Heart left ventricle (tissue), 13 donors: Measurements from ENCODE around the gene SEPTIN11.

Source experiments
- POLR2A ChIP-seq, 2 donors: fragments of 450-650 bp; IDR thresholded peaks; one replicate each; pipeline ENCODE4 v1.6.1; 2017; ENCODE audit warnings: antibody characterized with exemption in 2 of 2, mild to moderate bottlenecking in 2 of 2, moderate library complexity in 2 of 2
- TF ChIP-seq, protein P1 (sequence below), 12 donors: fragments of 200-600 bp; sonication (generic) in 4 of 12; IDR thresholded peaks; one replicate each; pipeline versions ENCODE4 v1.5.0 to v1.8.0; 2018 to 2022; ENCODE audit warnings: antibody characterized with exemption in 12 of 12, mild to moderate bottlenecking in 5 of 12
- donor health status: ischemic (EF 13 %, LVEDD 7.1; RV severe dilation, severe dysfunction).
- donor health status: DM: no; HTN: yes; CAD: no.
- donor health status: DM: no; HTN: no; CAD: no.
- donor health status: ischemic (EF 25% LVEDD 6.9; RV normal size, moderate dysfunction).
- donor health status: ischemic (EF 25% LVEDD 5.7; RV mildly dilated, moderate dysfunction).
- donor health status: ischemic (EF 35%, LVEDD 5.7; RV mildly dilated, moderate dysfunction).
- donor health status: nonischemic (EF 11% LVEDD 7.7; RV severe dilation, severe dysfunction).
- donor health status: DM: yes; HTN: yes; CAD: no.
- donor health status: PGD.
- donor health status: ischemic (EF 29% LVEDD 5.4; RV normal size, mild dysfunction).
- donor health status: nonischemic (EF 23%, LVEDD 6.1; RV moderate dilation, normal function).

- TF ChIP-seq, protein P1, sequence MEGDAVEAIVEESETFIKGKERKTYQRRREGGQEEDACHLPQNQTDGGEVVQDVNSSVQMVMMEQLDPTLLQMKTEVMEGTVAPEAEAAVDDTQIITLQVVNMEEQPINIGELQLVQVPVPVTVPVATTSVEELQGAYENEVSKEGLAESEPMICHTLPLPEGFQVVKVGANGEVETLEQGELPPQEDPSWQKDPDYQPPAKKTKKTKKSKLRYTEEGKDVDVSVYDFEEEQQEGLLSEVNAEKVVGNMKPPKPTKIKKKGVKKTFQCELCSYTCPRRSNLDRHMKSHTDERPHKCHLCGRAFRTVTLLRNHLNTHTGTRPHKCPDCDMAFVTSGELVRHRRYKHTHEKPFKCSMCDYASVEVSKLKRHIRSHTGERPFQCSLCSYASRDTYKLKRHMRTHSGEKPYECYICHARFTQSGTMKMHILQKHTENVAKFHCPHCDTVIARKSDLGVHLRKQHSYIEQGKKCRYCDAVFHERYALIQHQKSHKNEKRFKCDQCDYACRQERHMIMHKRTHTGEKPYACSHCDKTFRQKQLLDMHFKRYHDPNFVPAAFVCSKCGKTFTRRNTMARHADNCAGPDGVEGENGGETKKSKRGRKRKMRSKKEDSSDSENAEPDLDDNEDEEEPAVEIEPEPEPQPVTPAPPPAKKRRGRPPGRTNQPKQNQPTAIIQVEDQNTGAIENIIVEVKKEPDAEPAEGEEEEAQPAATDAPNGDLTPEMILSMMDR (IDR thresholded peaks at IDR 0.05), result no peak
- TF ChIP-seq POLR2A (IDR thresholded peaks at IDR 0.05), result no peak
These were observed 44.5 kb downstream of the SEPTIN11 start for GRCh38 chr4:76993787-76994641.
